GM12878 (cell line): Measurements from ENCODE around the gene FRMPD2. TPM values are rescaled to one million over a fixed set of nuclear protein-coding genes. Genes with fewer than 3 reads are reported as not detected.

Experiments
- ATAC-seq: fragments of 200-7000 bp; cut with Tn5 transposase; 3 replicates; pipeline ENCODE4 v1.9.1; 2020; ENCODE audit warnings: mild to moderate bottlenecking, moderate library complexity
- BruUV-seq: library from RNA; stranded (reverse); fragments of 400-500 nt; replicated peaks from 2 replicates; lab custom pipeline; 2021; lab: Mats Ljungman, UMichigan
- CTCF ChIA-PET: fragments of 300-600 bp; sonication (Branson Sonifier 250); formaldehyde crosslinking; extraction: SDS; loops from one replicate; lab custom pipeline; 2021; ENCODE audit warnings: inconsistent platforms; lab: Yijun Ruan, JAX
- POLR2A ChIA-PET: fragments of 350-600 bp; formaldehyde crosslinking; extraction: SDS; loops from one replicate; lab custom pipeline; 2021; ENCODE audit warnings: inconsistent platforms; lab: Charles Lee
- RAD21 ChIA-PET: fragments of 300-600 bp; sonication (Branson Sonifier 250); formaldehyde crosslinking; loops from one replicate; lab custom pipeline; 2023; ENCODE audit warnings: antibody characterized with exemption; ENCODE audit not compliant: unreplicated experiment; lab: Charles Lee
- SMC1A ChIA-PET: fragments of 300-600 bp; sonication (Branson Sonifier 250); formaldehyde crosslinking; loops from one replicate; lab custom pipeline; 2023; ENCODE audit not compliant: unreplicated experiment, uncharacterized antibody; lab: Charles Lee
- DNase-seq: peaks from one replicate; pipeline ENCODE4 v3.0.0-alpha.2; 2011; ENCODE audit warnings: low read depth, low spot score
- FAIRE-seq: peaks from 3 replicates; lab custom pipeline; 2011; peaks lifted over from hg19 to GRCh38; lab: Jason Lieb, UNC
- H2AFZ ChIP-seq: 2 replicates; pipeline ENCODE4 v1.6.0; 2011; ENCODE audit warnings: low read depth, low read length, control low read depth; ENCODE audit not compliant: control insufficient read depth
- H3K27ac ChIP-seq: 2 replicates; pipeline ENCODE4 v1.5.1; 2011; ENCODE audit warnings: control low read depth; ENCODE audit not compliant: control insufficient read depth, insufficient read depth
- H3K27me3 ChIP-seq, 2 experiments: replicated peaks in 1 of 2; 2 replicates each; pipeline versions ENCODE4 v1.6.0 to v1.6.1; 2011; ENCODE audit warnings: low read length in 1 of 2; ENCODE audit not compliant: control insufficient read depth in 2 of 2, insufficient read depth in 2 of 2
- H3K36me3 ChIP-seq, 2 experiments: 2 replicates each; pipeline ENCODE4 v1.5.1; 2011; ENCODE audit warnings: low read length in 1 of 2; ENCODE audit not compliant: control insufficient read depth in 2 of 2, insufficient read depth in 2 of 2
- H3K4me1 ChIP-seq: 2 replicates; pipeline ENCODE4 v1.6.1; 2011; ENCODE audit warnings: mild to moderate bottlenecking, low read length, moderate library complexity, mixed read lengths; ENCODE audit not compliant: control insufficient read depth, insufficient read depth
- H3K4me2 ChIP-seq: 2 replicates; pipeline ENCODE4 v1.6.0; 2011; ENCODE audit warnings: control low read depth; ENCODE audit not compliant: control insufficient read depth, insufficient read depth
- H3K4me3 ChIP-seq: fragments of 200-600 bp; sonication (generic); 2 replicates; pipeline ENCODE4 v1.5.1; 2016
- H3K79me2 ChIP-seq: 2 replicates; pipeline ENCODE4 v1.6.0; 2011; ENCODE audit warnings: low read length; ENCODE audit not compliant: control insufficient read depth, insufficient read depth
- H3K9ac ChIP-seq: 2 replicates; pipeline ENCODE4 v1.8.0; 2011; ENCODE audit warnings: low read length, control low read depth, mixed read lengths; ENCODE audit not compliant: control insufficient read depth, insufficient read depth
- H3K9me3 ChIP-seq: replicated peaks from 3 replicates; pipeline ENCODE4 v1.5.1; 2011; ENCODE audit warnings: mild to moderate bottlenecking, low read length; ENCODE audit not compliant: control insufficient read depth, insufficient read depth
- H4K20me1 ChIP-seq: 2 replicates; pipeline ENCODE4 v1.6.0; 2011; ENCODE audit not compliant: control insufficient read depth, insufficient read depth
- ATF7 ChIP-seq: fragments of 450-650 bp; IDR thresholded peaks from 2 replicates; pipeline ENCODE4 v1.6.1; 2016; ENCODE audit warnings: low read depth, mild to moderate bottlenecking
- BACH1 ChIP-seq: fragments of 450-650 bp; IDR thresholded peaks from 2 replicates; pipeline ENCODE4 v1.6.1; 2017; ENCODE audit warnings: mild to moderate bottlenecking, borderline replicate concordance
- BHLHE40 ChIP-seq, 2 experiments: fragments of 450-650 bp in 1 of 2; IDR thresholded peaks; 2 replicates each; pipeline ENCODE4 v1.6.1; 2011 to 2017; ENCODE audit warnings: low read depth in 2 of 2, borderline replicate concordance in 1 of 2, improper control_type of control experiment in 1 of 2, low read length in 1 of 2, mild to moderate bottlenecking in 1 of 2
- CEBPZ ChIP-seq: fragments of 150-350 bp; IDR thresholded peaks from 2 replicates; pipeline ENCODE4 v1.6.1; 2016; ENCODE audit warnings: low read depth, low read length
- FOXK2 ChIP-seq: fragments of 450-650 bp; IDR thresholded peaks from 2 replicates; pipeline ENCODE4 v1.6.1; 2017; ENCODE audit warnings: mild to moderate bottlenecking, moderate library complexity
- HCFC1 ChIP-seq: fragments of 150-350 bp; IDR thresholded peaks from 2 replicates; pipeline ENCODE4 v1.6.1; 2014; ENCODE audit warnings: low read length
- IRF4 ChIP-seq: IDR thresholded peaks from 2 replicates; pipeline ENCODE4 v1.6.1; 2011; ENCODE audit warnings: low read depth, low read length
- KDM1A ChIP-seq: fragments of 200-600 bp; sonication (generic); IDR thresholded peaks from 2 replicates; pipeline ENCODE4 v1.6.1; 2016; ENCODE audit warnings: borderline replicate concordance
- POLR2AphosphoS2 ChIP-seq: IDR thresholded peaks from 2 replicates; pipeline ENCODE4 v1.6.1; 2011; ENCODE audit warnings: low read depth, mild to moderate bottlenecking, low read length, improper control_type of control experiment, moderate library complexity
- RB1 ChIP-seq: fragments of 450-650 bp; formaldehyde crosslinking; IDR thresholded peaks from 2 replicates; pipeline ENCODE4 v1.6.1; 2017; ENCODE audit warnings: mild to moderate bottlenecking, borderline replicate concordance
- SMC3 ChIP-seq: IDR thresholded peaks from 2 replicates; pipeline ENCODE4 v1.6.1; 2011; ENCODE audit warnings: low read length, improper control_type of control experiment, borderline replicate concordance
- TCF7 ChIP-seq: IDR thresholded peaks from 2 replicates; pipeline ENCODE4 v1.6.1; 2014; ENCODE audit warnings: antibody characterized with exemption, borderline replicate concordance
- ZBED1 ChIP-seq: IDR thresholded peaks from 2 replicates; pipeline ENCODE4 v1.6.1; 2016; ENCODE audit warnings: borderline replicate concordance
- ZSCAN29 ChIP-seq: fragments of 450-650 bp; IDR thresholded peaks from 2 replicates; pipeline ENCODE4 v1.6.1; 2017; ENCODE audit warnings: mild to moderate bottlenecking, moderate library complexity
- WGBS: methylation state at CpG from one replicate; pipeline ENCODE4 v1.1.6; 2016; ENCODE audit warnings: low lambda C conversion rate; ENCODE audit not compliant: insufficient replicate concordance, insufficient coverage; ENCODE audit errors: missing lambda C conversion rate; 5-methylcytosine and 5-hydroxymethylcytosine counted together
- in situ Hi-C: fragments of 300-500 bp; cut with MboI; formaldehyde crosslinking; loops from 9 replicates; pipeline ENCODE4 v1.14.3; 2018; ENCODE audit warnings: mixed read lengths
- intact Hi-C: fragments of 100-400 bp; cut with micrococcal nuclease; formaldehyde crosslinking; loops from one replicate; pipeline ENCODE4 v1.14.2; 2022; ENCODE audit not compliant: unreplicated experiment
- polyA plus RNA-seq, 11 experiments: library from polyadenylated mRNA; depleted of rRNA in 4 of 11; unstranded in 6 of 11; stranded (reverse) in 5 of 11; fragments of >200 nt; fragmentation: Nextera tagmentation in 4 of 11; fragmentation: Illumina TruSeq in 1 of 11; extraction: Ambion mirVana in 4 of 11; extraction: Trizol in 1 of 11; gene quantifications; 1 replicate in 1 of 11; 2 replicates in 10 of 11; pipeline versions ENCODE4 v1.2.1 to v1.2.3, GENCODE V29; 2011 to 2016; ENCODE audit warnings: inconsistent platforms in 2 of 11, missing spikeins in 2 of 11, low read depth in 1 of 11
- total RNA-seq, 4 experiments: library from RNA; depleted of rRNA in 3 of 4; stranded (reverse); fragments of >200 nt in 3 of 4; fragmentation: Illumina TruSeq in 1 of 4; extraction: Trizol in 1 of 4; gene quantifications; 2 replicates each; pipeline versions ENCODE4 v1.2.1 to v1.2.3, GENCODE V29; 2013 to 2021
- TF ChIP-seq, protein P1 (sequence below): IDR thresholded peaks from 2 replicates; pipeline ENCODE4 v1.6.1; 2011; ENCODE audit warnings: low read depth, low read length, improper control_type of control experiment, borderline replicate concordance

The FRMPD2 gene
- total and polyA plus RNA-seq, 10 of the 15 experiments (the other 5 are each of a cell fraction or from before 2014, with no cell fraction given) = 0.38 to 5.7 (median 1.4) TPM

DNA sequence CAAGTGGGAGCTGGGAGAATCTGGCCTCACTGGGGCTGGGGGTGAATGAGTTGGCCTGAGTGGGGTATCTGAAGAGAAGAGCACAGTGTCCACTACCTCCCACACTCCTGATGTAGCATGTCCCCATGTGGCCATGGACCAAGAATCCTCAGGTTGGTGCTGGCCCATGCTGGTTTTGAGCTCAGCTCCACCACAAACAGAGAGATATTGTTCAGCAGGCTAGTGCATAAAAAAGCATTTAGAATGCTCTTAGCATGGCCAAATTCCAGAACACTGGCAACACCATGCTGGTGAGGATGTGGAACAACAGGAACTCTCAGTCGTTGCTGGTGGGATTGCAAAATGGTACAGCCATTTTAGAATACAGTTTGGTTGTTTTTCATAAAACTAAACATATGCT is 61.4 kb downstream of the FRMPD2 start:
- no peak overlapping the region for H3K4me3 ChIP-seq
- TF ChIP-seq FOXK2 (no peak), KDM1A (no peak), SMC3 (no peak), BHLHE40 (IDR thresholded peaks at IDR 0.05; ENCODE audit: borderline replicate concordance in 1 of 2, low read depth in 2 of 2, low read length in 1 of 2) (no peak), ZSCAN29 (no peak), CEBPZ (no peak), HCFC1 (no peak), POLR2AphosphoS2 (no peak), BACH1 (no peak), ZBED1 (no peak), ATF7 (no peak), TCF7 (no peak), IRF4 (no peak), RB1 (no peak)
- TF ChIP-seq, protein P1, sequence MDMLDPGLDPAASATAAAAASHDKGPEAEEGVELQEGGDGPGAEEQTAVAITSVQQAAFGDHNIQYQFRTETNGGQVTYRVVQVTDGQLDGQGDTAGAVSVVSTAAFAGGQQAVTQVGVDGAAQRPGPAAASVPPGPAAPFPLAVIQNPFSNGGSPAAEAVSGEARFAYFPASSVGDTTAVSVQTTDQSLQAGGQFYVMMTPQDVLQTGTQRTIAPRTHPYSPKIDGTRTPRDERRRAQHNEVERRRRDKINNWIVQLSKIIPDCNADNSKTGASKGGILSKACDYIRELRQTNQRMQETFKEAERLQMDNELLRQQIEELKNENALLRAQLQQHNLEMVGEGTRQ = no peak
- CTCF ChIA-PET = interaction anchor here (1.4 to 5.4 kb wide), 2 partner anchors 76 to 97 kb away, joined by 3 to 78 read pairs; no protein-coding TSS in a partner anchor
- H4K20me1 ChIP-seq = no peaks in the 10 kb centered on the region
- H3K36me3 ChIP-seq = no peaks in the 10 kb centered on the region
- peaks cover 3% of the 10 kb centered on the region; the same call in 1 of the 3 replicates for H3K9me3 ChIP-seq
- WGBS = 0% methylated on average over 1 of the region's 1 CpG
- no peak for ATAC-seq
- H3K27me3 ChIP-seq = no peaks in the 10 kb centered on the region
- intact Hi-C loops (no loop called here), in situ Hi-C loops (loop anchor here (10.0 kb wide), 1 partner anchor 302 kb away; no protein-coding TSS in a partner anchor)
- no peak overlapping the region for H2AFZ ChIP-seq
- H3K79me2 ChIP-seq = no peaks in the 10 kb centered on the region
- H3K9ac ChIP-seq = no peak overlapping the region
- no peak for DNase-seq
- no peak for FAIRE-seq
- no peaks in the 10 kb centered on the region for H3K4me1 ChIP-seq
- no TSS peak for BruUV-seq
- RAD21 ChIA-PET = interaction anchor here (5.2 kb wide), 1 partner anchor 76 kb away, joined by 45 read pairs; no protein-coding TSS in a partner anchor
- no peak overlapping the region for H3K27ac ChIP-seq
- no peak overlapping the region for H3K4me2 ChIP-seq
- SMC1A ChIA-PET = interaction anchor here (1.0 kb wide), 1 partner anchor 10 kb away, joined by 3 read pairs; no protein-coding TSS in a partner anchor
- POLR2A ChIA-PET = interaction anchor here (1.7 kb wide), 1 partner anchor 65 kb away, joined by 5 read pairs; no protein-coding TSS in a partner anchor
